Left kidney (tissue), 2 donors: ENCODE results near the gene PRKCI. TPM values are rescaled to one million over a fixed set of nuclear protein-coding genes. Genes with fewer than 3 reads are reported as not detected.
"Not testable (repeated sequence)": the region's sequence is repeated elsewhere in the genome, so short reads cannot be mapped to it uniquely, and the experiment has no call there.

ENCODE experiments used
- DNase-seq: peaks from one replicate; pipeline ENCODE4 v3.0.0-alpha.2; 2013
- polyA plus RNA-seq: library from polyadenylated mRNA; unstranded; fragments of 120-200 nt; gene quantifications from one replicate; pipeline ENCODE4 v1.2.1, GENCODE V29; 2013; ENCODE audit not compliant: insufficient read length

Gene PRKCI
- polyA plus RNA-seq, 1 donor, result 97.0 TPM

- not testable (repeated sequence) for DNase-seq
Observed at GRCh38 chr3:170343859-170344258, 121.6 kb downstream of the PRKCI start.

GRCh38 chr3:170344971-170345370 lies 122.7 kb downstream of the PRKCI start:
- no peak for DNase-seq

GRCh38 chr3:170346481-170347392 lies 124.5 kb downstream of the PRKCI start:
- DNase-seq, result no peak

GRCh38 chr3:170350515-170351413 lies 128.5 kb downstream of the PRKCI start:
- DNase-seq, result no peak

GRCh38 chr3:170352936-170353335 lies 130.7 kb downstream of the PRKCI start:
- DNase-seq, result no peak

- DNase-seq, result no peak
Observed at GRCh38 chr3:170353485-170353884, 131.3 kb downstream of the PRKCI start.

- no peak for DNase-seq
Observed at GRCh38 chr3:170354760-170355159, 132.5 kb downstream of the PRKCI start.

Other genes with a start within 250 kb of the PRKCI start
- gene GPR160, start 184.4 kb upstream of the PRKCI start, polyA plus RNA-seq, result 26.2 TPM
- gene PHC3, start 40.7 kb upstream of the PRKCI start, polyA plus RNA-seq, result 35.6 TPM
- 66.0 TPM for gene SKIL, start 135.3 kb downstream of the PRKCI start, polyA plus RNA-seq
- 192 TPM for gene CLDN11, start 196.4 kb downstream of the PRKCI start, polyA plus RNA-seq